ENCODE measurements around the gene OSBP.

GRCh38 chr11:59600234-59600633 is 15.3 kb downstream of the OSBP start:
- TF ChIP-seq, protein P1, sequence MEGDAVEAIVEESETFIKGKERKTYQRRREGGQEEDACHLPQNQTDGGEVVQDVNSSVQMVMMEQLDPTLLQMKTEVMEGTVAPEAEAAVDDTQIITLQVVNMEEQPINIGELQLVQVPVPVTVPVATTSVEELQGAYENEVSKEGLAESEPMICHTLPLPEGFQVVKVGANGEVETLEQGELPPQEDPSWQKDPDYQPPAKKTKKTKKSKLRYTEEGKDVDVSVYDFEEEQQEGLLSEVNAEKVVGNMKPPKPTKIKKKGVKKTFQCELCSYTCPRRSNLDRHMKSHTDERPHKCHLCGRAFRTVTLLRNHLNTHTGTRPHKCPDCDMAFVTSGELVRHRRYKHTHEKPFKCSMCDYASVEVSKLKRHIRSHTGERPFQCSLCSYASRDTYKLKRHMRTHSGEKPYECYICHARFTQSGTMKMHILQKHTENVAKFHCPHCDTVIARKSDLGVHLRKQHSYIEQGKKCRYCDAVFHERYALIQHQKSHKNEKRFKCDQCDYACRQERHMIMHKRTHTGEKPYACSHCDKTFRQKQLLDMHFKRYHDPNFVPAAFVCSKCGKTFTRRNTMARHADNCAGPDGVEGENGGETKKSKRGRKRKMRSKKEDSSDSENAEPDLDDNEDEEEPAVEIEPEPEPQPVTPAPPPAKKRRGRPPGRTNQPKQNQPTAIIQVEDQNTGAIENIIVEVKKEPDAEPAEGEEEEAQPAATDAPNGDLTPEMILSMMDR (IDR thresholded peaks at IDR 0.05; ENCODE audit: borderline replicate concordance, extremely low read depth, low read length, poor library complexity, severe bottlenecking): no peak
- TF ChIP-seq EZH2 (IDR thresholded peaks at IDR 0.05; ENCODE audit: borderline replicate concordance, low read depth, low read length, severe bottlenecking): no peak

Measured in DND-41 (cell line).